ENCODE measurements around the gene SFT2D1. TPM values are rescaled to one million over a fixed set of nuclear protein-coding genes. Genes with fewer than 3 reads are reported as not detected.

SFT2D1 gene
- total and polyA plus RNA-seq, 3 donors from 2014 or later, result 45.7 to 68.3 (median 64.6) TPM

DNA sequence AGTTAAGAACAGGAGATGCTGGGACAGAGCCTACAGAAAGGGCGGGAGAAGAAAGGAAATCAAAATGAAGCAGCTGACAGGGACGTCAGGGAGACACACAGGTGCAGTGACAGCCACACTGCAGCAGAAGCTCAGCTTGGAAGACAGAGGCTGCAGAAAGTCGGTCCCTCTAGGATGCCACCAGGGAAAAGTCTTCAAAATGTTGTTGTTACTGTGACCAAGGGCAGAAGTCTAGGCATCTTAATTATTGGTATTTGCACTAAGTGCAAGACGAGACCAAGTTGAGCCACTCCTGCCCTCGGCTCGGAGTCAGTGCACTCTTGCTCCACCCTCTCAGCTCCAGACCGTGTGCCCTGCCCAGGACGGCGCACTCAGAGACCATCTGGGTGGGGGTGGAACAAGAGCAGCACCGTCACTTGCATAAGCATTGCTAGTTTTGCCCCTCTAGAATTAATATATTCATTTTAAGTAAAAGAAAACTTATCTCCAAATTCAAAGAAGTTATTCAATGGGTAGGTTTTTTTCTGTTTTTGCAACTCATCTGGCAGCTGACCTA lies 36.7 kb downstream of the SFT2D1 start:
- Histone ChIP-seq H3K36me3 (ENCODE audit: low read depth, missing control alignments) (no peaks in the 10 kb centered on the region), H3K27me3 (no peaks in the 10 kb centered on the region), H3K27ac (no peak overlapping the region), H3K4me3 (no peak overlapping the region), H3K9me3 (no peaks in the 10 kb centered on the region), H3K4me1 (no peaks in the 10 kb centered on the region)
- TF ChIP-seq POLR2A (IDR thresholded peaks at IDR 0.05), result no peak
- TF ChIP-seq, protein P1, sequence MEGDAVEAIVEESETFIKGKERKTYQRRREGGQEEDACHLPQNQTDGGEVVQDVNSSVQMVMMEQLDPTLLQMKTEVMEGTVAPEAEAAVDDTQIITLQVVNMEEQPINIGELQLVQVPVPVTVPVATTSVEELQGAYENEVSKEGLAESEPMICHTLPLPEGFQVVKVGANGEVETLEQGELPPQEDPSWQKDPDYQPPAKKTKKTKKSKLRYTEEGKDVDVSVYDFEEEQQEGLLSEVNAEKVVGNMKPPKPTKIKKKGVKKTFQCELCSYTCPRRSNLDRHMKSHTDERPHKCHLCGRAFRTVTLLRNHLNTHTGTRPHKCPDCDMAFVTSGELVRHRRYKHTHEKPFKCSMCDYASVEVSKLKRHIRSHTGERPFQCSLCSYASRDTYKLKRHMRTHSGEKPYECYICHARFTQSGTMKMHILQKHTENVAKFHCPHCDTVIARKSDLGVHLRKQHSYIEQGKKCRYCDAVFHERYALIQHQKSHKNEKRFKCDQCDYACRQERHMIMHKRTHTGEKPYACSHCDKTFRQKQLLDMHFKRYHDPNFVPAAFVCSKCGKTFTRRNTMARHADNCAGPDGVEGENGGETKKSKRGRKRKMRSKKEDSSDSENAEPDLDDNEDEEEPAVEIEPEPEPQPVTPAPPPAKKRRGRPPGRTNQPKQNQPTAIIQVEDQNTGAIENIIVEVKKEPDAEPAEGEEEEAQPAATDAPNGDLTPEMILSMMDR (IDR thresholded peaks at IDR 0.05), result no peak
- WGBS, 2 donors, result 42 to 50% methylated on average over 10 of the region's 10 CpGs
- intact Hi-C loops (cut with DNase I; ENCODE audit: low total_unique reads), result no loop called here
- no peak for DNase-seq

DNA sequence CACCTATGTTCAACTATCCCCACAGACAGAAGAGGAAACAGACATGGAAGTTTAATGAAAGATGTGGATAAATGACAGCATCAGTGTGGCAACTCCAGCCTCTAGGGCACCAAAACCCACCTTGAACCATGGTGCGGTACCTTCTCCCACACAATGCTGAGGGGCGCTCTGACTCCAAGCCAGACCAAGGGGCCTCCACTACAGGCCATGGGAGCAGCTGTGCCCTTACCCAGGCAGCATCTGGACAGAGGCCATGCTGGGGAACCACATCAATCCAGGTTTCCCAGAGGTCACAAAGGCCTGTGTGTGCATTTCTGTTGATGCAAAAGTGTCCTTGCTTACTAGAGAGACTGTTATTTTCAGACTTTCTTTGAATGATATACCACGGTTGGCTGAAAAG lies 38.2 kb downstream of the SFT2D1 start:
- intact Hi-C loops (cut with DNase I; ENCODE audit: low total_unique reads), result no loop called here
- H3K4me1 ChIP-seq, result no peaks in the 10 kb centered on the region
- H3K27me3 ChIP-seq, result no peaks in the 10 kb centered on the region
- no peak overlapping the region for H3K4me3 ChIP-seq
- 89% methylated on average over 3 of the region's 3 CpGs for WGBS, 2 donors
- H3K36me3 ChIP-seq (ENCODE audit: low read depth, missing control alignments), result no peaks in the 10 kb centered on the region
- no peak for DNase-seq
- TF ChIP-seq, protein P1 (IDR thresholded peaks at IDR 0.05), result no peak
- TF ChIP-seq POLR2A (IDR thresholded peaks at IDR 0.05), result no peak
- no peaks in the 10 kb centered on the region for H3K9me3 ChIP-seq
- no peak overlapping the region for H3K27ac ChIP-seq

DNA sequence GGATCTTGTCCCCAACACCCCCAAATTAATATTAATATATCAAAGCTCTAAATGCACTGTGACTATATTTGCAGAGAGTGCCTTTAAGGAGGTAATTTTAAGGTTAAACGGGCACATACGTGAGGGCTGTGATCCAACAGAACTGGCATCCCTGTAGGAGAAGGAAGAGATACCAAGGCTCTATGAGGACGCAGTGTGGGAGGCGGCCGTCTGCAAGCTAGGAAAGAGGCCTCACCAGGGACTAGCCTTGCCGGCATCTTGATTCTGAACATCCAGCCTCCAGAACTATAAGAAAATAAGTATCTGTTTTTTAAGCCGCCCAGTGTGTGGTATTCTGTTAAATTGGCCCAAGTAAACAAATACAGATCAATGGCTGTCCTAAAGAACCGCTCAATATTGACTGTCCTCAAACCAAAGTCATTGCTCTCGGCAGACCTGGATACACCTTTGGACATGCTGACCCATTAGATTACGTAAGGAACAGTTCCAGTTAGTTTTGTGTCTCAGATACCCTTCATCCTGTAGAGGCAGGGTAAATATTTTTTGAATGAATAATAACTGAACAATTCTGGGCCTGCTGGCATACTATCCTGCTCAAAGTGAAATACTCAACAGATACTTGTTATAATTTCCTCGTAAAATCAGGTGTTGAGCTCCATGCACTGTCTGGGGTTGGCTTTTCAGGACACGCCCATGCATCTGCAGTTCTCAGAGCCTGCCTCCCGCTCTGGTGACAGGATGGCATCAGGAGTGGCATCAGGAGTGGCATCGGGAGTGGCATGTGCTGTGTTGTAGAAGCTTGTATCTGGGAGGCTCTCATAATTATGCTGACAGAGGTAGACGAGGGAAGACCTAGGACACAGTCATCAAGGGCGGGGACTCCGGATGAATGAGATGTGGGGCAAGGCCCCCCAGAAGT lies 40.5 kb downstream of the SFT2D1 start:
- no peak overlapping the region for H3K27ac ChIP-seq
- WGBS, 2 donors, result 88 to 91% methylated on average over 16 to 17 of the region's 17 CpGs
- no peaks in the 10 kb centered on the region for H3K27me3 ChIP-seq
- H3K4me3 ChIP-seq, result no peak overlapping the region
- H3K36me3 ChIP-seq (ENCODE audit: low read depth, missing control alignments), result no peaks in the 10 kb centered on the region
- no peaks in the 10 kb centered on the region for H3K9me3 ChIP-seq
- no peaks in the 10 kb centered on the region for H3K4me1 ChIP-seq
- DNase-seq, result no peak
- intact Hi-C loops (cut with DNase I; ENCODE audit: low total_unique reads), result no loop called here
- TF ChIP-seq POLR2A (IDR thresholded peaks at IDR 0.05), result no peak

DNA sequence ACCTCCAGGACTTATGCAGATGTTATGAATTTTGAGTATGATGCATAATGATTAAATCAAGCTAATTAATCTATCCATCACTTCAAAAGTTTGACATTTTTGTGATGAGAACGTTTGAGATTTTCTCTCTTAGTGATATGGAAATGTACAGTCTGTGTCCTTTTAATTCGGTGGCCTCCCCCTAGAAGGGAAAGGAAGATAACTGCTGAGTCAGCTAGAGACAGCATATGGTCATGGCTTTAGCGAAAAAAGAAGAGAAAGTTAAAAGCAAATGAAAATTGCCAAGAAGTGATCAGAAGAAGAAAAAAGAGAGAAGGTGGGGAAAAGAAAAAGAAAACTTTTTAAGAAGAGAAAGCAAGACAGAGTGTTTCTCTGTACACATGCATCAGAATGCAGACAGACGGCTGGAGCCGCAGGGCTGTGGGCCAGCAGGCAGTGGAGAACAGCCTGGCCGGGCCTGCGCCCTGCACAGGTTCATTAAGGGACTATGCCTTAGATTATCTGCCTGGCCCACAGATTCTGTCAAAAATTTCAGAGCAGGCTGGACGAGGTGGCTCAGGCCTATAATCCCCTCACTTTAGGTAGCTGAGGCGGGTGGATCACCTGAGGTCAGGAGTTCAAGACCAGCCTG lies 41.9 kb downstream of the SFT2D1 start:
- TF ChIP-seq, protein P1 (IDR thresholded peaks at IDR 0.05), result no peak
- TF ChIP-seq POLR2A (IDR thresholded peaks at IDR 0.05), result no peak
- 75 to 82% methylated on average over 9 of the region's 9 CpGs for whole genome bisulfite sequencing, 2 donors
- no peaks in the 10 kb centered on the region for H3K27me3 ChIP-seq

DNA sequence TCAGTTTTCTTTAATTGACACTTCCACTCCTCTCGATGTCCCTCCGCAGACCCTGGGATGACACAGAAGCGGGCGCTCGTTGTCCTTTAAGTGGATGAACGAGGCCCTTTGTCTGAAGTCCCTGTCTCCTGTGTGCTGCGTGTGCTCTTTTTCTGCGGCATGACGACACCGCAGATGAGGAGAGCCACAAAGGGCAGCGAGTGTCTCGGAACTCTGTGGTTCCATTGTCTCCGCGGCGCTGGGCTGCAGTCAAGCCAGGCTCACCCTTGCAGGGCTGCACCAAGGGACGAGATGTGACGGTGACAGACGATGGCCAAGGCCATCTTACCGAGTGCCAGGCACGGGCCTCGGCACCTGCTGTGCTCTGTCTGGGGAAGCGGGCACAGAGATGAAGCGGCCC lies 44.7 kb downstream of the SFT2D1 start:
- H3K27ac ChIP-seq, result no peak overlapping the region
- no peak overlapping the region for H3K4me3 ChIP-seq
- H3K9me3 ChIP-seq, result no peaks in the 10 kb centered on the region
- DNase-seq, result no peak
- no peaks in the 10 kb centered on the region for H3K27me3 ChIP-seq
- intact Hi-C loops (cut with DNase I; ENCODE audit: low total_unique reads), result no loop called here
- no peaks in the 10 kb centered on the region for H3K36me3 ChIP-seq (ENCODE audit: low read depth, missing control alignments)
- no peaks in the 10 kb centered on the region for H3K4me1 ChIP-seq
- TF ChIP-seq, protein P1 (IDR thresholded peaks at IDR 0.05), result no peak
- no peak for TF ChIP-seq POLR2A (IDR thresholded peaks at IDR 0.05)
- WGBS, 2 donors, result 61 to 69% methylated on average over 22 to 23 of the region's 23 CpGs

More for the DNA sequence above, 41.9 kb downstream of the SFT2D1 start:
- no peak overlapping the region for H3K27ac ChIP-seq
- H3K4me1 ChIP-seq, result no peaks in the 10 kb centered on the region
- no peak overlapping the region for H3K4me3 ChIP-seq
- intact Hi-C loops (cut with DNase I; ENCODE audit: low total_unique reads), result no loop called here
- H3K9me3 ChIP-seq, result no peaks in the 10 kb centered on the region
- DNase-seq, result no peak
- H3K36me3 ChIP-seq (ENCODE audit: low read depth, missing control alignments), result no peaks in the 10 kb centered on the region

Measured in testis (tissue), 3 donors.